ENCODE measurements around the gene SECTM1. TPM values are rescaled to one million over a fixed set of nuclear protein-coding genes. Genes with fewer than 3 reads are reported as not detected.

Gene SECTM1
- total RNA-seq, 1 experiment from 2014 or later: 61.7 TPM

DNA sequence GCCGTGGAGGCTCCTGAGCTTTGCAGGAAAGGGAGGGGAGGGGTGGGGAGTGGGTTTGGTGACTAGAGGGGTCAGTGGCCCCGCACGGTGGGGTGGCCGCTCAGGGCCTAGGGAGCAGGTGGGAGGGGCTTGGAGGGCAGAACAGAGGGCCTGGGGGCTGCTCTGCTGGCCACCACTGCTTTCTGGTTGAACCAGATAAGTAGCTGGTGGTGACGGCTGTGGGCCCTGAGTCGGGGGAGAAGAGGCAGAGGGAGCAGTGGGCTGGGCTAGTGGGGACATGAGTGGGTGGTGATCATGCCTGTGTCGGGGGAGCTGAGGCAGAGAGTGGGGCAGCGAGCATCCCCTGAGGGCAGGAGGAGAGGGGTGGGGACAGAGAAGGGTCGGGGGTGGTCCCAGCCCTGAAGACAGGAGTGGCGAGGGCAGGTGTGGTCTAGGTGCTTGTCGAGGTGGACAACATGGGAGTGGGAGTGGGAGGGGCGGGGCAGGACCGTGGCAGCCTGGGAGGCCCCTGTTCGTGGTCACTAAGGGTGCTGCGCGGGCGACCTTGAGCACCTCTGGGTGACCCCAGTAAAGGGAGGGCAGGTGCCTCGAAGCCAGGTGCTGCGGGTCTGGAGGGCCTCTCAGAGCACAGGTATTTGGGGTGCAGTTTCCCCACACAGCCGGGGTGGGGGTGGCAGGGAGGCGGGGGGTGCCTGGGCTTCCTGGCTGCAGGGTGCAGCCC lies 9.9 kb downstream of the SECTM1 start:
- BruUV-seq (replicated peaks): no TSS peak

GRCh38 chr17:82322526-82323453 lies 10.8 kb downstream of the SECTM1 start:
- Histone ChIP-seq H3F3A (ENCODE audit: low read length, unreplicated experiment) (peaks cover 3% of the 10 kb centered on the region), H3K4me1 (ENCODE audit: insufficient read depth, low read length) (no peaks in the 10 kb centered on the region), H3K9me2 (replicated peaks; ENCODE audit: low read length) (no peaks in the 10 kb centered on the region), H3K36me3 (ENCODE audit: low read depth, low read length) (no peaks in the 10 kb centered on the region), H3K9ac (ENCODE audit: low read length) (no peak overlapping the region), H3K4me3 (ENCODE audit: low read length) (no peak overlapping the region), H3K27me3 (ENCODE audit: low read length) (no peaks in the 10 kb centered on the region), H3K79me2 (ENCODE audit: low read length) (no peaks in the 10 kb centered on the region), H3K9me3 (ENCODE audit: low read length) (no peaks in the 10 kb centered on the region), H3K27ac (ENCODE audit: low read length) (no peak overlapping the region), H4K20me1 (ENCODE audit: low read length) (no peaks in the 10 kb centered on the region), H2AFZ (ENCODE audit: low read length) (no peak overlapping the region), H3K4me2 (ENCODE audit: low read length) (no peak overlapping the region)
- ChIA-PET POLR2A (ENCODE audit: unreplicated experiment) (no interaction called here), CTCF (no interaction called here)
- DNase-seq: no peak
- TF ChIP-seq EZH2 (IDR thresholded peaks at IDR 0.05; ENCODE audit: low read length, unreplicated experiment) (no peak), EZH2phosphoT487 (IDR thresholded peaks at IDR 0.05; ENCODE audit: borderline replicate concordance, low read length) (no peak)
- TF ChIP-seq, protein P1, sequence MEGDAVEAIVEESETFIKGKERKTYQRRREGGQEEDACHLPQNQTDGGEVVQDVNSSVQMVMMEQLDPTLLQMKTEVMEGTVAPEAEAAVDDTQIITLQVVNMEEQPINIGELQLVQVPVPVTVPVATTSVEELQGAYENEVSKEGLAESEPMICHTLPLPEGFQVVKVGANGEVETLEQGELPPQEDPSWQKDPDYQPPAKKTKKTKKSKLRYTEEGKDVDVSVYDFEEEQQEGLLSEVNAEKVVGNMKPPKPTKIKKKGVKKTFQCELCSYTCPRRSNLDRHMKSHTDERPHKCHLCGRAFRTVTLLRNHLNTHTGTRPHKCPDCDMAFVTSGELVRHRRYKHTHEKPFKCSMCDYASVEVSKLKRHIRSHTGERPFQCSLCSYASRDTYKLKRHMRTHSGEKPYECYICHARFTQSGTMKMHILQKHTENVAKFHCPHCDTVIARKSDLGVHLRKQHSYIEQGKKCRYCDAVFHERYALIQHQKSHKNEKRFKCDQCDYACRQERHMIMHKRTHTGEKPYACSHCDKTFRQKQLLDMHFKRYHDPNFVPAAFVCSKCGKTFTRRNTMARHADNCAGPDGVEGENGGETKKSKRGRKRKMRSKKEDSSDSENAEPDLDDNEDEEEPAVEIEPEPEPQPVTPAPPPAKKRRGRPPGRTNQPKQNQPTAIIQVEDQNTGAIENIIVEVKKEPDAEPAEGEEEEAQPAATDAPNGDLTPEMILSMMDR (conservative IDR thresholded peaks at IDR 0.05; ENCODE audit: low read depth, low read length): no peak
- no peak for ATAC-seq
- BruUV-seq (replicated peaks): no TSS peak
- intact Hi-C loops (cut with micrococcal nuclease): no loop called here

More for the DNA sequence above, 9.9 kb downstream of the SECTM1 start:
- Histone ChIP-seq H3K4me1 (ENCODE audit: insufficient read depth, low read length) (no peaks in the 10 kb centered on the region), H3K9me2 (replicated peaks; ENCODE audit: low read length) (no peaks in the 10 kb centered on the region), H2AFZ (ENCODE audit: low read length) (no peak overlapping the region), H3K36me3 (ENCODE audit: low read depth, low read length) (no peaks in the 10 kb centered on the region), H3F3A (ENCODE audit: low read length, unreplicated experiment) (peaks cover 3% of the 10 kb centered on the region), H3K9me3 (ENCODE audit: low read length) (no peaks in the 10 kb centered on the region), H3K27me3 (ENCODE audit: low read length) (no peaks in the 10 kb centered on the region), H3K79me2 (ENCODE audit: low read length) (no peaks in the 10 kb centered on the region), H4K20me1 (ENCODE audit: low read length) (no peaks in the 10 kb centered on the region), H3K27ac (ENCODE audit: low read length) (no peak overlapping the region), H3K9ac (ENCODE audit: low read length) (no peak overlapping the region), H3K4me2 (ENCODE audit: low read length) (no peak overlapping the region), H3K4me3 (ENCODE audit: low read length) (no peak overlapping the region)
- CTCF ChIA-PET: no interaction called here
- DNase-seq (no peak), ATAC-seq (no peak)
- intact Hi-C loops (cut with micrococcal nuclease): no loop called here
- POLR2A ChIA-PET (ENCODE audit: unreplicated experiment): no interaction called here
- TF ChIP-seq, protein P1 (conservative IDR thresholded peaks at IDR 0.05; ENCODE audit: low read depth, low read length): no peak

Data from PC-3 (cell line).